Measurements from ENCODE around the gene PLPPR2.
"Not testable (repeated sequence)": the region's sequence is repeated elsewhere in the genome, so short reads cannot be mapped to it uniquely, and the experiment has no call there.

PLPPR2 gene

DNA sequence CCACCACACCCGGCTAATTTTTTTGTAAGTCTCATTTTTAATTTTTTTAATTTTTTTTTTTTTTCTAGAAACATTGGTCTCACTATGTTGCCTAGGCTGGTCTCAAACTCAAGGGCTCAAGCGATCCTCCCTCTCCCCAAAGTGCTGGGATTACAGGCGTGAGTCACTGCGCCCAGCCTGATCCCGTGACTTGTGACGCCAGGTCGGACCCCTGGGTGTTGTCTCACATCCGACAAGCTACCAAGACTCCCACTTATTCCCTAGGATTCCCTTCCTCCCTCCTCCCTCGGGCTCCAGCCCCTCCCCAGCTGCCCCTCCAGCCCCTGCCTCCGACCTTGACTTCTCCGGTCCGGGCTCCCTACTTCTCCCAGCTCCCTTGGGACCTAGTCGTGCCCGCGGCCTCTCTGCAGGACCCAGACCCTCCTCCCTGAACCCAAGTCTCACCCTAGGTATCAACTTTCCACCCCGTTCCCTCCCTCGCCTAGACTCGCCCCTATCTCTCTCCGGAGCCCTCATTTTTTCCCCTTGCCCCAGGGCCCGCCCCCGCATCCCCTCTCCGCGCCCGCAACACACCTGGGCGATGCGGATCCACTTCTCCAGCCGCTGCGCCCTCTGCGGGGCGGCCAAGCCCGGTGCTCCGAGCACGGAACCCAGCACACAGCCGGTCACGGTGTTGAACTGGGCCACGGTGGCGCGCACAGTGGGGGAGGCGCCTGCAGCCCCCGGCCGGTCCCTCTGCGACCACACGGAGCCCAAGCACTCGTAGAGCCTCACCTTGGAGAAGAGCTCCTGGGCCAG is 50.8 kb downstream of the PLPPR2 start:
- H3K4me3 ChIP-seq (ENCODE audit: low read depth, low read length): no peak overlapping the region
- DNase-seq (ENCODE audit: low read depth): no peak
- TF ChIP-seq, protein P1, sequence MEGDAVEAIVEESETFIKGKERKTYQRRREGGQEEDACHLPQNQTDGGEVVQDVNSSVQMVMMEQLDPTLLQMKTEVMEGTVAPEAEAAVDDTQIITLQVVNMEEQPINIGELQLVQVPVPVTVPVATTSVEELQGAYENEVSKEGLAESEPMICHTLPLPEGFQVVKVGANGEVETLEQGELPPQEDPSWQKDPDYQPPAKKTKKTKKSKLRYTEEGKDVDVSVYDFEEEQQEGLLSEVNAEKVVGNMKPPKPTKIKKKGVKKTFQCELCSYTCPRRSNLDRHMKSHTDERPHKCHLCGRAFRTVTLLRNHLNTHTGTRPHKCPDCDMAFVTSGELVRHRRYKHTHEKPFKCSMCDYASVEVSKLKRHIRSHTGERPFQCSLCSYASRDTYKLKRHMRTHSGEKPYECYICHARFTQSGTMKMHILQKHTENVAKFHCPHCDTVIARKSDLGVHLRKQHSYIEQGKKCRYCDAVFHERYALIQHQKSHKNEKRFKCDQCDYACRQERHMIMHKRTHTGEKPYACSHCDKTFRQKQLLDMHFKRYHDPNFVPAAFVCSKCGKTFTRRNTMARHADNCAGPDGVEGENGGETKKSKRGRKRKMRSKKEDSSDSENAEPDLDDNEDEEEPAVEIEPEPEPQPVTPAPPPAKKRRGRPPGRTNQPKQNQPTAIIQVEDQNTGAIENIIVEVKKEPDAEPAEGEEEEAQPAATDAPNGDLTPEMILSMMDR (conservative IDR thresholded peaks at IDR 0.05; ENCODE audit: low read depth, low read length): peak; percentile 49

DNA sequence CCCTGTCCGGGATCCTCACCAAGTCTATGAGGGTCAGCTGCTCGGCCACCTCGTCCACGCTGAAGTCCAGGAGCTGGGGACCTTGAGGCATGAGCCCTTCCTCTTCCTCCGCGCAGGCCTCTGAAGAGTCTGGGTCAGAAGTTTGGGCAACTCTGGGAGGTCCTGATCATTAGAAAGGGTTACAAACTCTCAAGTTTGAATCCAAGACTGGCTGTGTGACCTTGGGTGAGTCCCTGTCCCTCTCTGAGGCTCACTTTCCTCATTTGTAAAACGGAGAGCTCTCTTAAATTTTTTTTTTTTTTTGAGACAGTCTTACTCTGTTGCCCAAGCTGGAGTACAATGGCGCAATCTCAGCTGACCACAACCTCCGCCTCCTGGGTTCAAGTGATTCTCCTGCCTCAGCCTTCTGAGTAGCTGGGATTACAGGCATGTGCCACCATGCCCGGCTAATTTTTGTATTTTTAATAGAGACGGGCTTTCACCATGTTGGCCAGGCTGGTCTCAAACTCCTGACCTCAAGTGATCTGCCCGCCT is 51.5 kb downstream of the PLPPR2 start:
- H3K4me3 ChIP-seq (ENCODE audit: low read depth, low read length); DNase-seq (ENCODE audit: low read depth): not testable (repeated sequence)

DNA sequence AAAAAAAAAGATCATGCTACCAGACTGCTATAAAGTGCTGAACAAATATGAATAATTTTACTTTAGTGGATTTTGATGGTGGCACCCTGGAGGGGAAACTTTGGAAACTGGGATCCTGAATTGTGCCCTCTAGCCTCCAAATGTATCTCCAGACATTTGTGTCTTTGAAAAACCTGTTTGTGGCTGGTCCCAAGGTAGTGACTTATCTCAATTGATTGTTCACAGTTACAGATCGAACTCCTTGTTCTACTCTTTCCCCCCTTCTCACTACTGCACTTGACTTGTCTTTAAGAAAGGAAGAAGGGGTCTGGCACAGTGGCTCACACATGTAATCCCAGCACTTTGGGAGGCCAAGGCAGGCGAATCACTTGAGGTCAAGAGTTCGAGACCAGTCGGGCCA is 53.4 kb downstream of the PLPPR2 start:
- no peak overlapping the region for H3K4me3 ChIP-seq (ENCODE audit: low read depth, low read length)
- no peak for DNase-seq (ENCODE audit: low read depth)
- TF ChIP-seq, protein P1 (conservative IDR thresholded peaks at IDR 0.05; ENCODE audit: low read depth, low read length): no peak

DNA sequence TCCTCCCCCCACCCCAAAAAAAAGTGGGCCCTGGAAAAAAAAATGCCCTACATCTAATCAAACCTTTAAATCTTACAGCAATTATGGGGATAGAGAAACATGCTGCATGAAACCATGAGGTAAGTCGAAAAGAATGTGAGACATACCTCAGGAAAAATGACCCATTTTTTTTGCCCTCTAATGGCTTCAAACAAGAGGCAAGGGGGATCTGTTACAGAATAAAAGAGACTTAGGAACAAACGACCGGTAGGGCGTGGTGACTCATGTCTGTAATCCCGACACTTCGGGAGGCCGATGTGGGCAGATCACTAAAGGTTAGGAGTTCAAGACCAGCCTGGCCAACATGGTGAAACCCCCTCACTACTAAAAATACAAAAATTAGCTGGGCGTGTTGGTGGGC is 55.5 kb downstream of the PLPPR2 start:
- TF ChIP-seq, protein P1 (conservative IDR thresholded peaks at IDR 0.05; ENCODE audit: low read depth, low read length): no peak
- peak; percentile 39 for DNase-seq (ENCODE audit: low read depth)
- no peak overlapping the region for H3K4me3 ChIP-seq (ENCODE audit: low read depth, low read length)

DNA sequence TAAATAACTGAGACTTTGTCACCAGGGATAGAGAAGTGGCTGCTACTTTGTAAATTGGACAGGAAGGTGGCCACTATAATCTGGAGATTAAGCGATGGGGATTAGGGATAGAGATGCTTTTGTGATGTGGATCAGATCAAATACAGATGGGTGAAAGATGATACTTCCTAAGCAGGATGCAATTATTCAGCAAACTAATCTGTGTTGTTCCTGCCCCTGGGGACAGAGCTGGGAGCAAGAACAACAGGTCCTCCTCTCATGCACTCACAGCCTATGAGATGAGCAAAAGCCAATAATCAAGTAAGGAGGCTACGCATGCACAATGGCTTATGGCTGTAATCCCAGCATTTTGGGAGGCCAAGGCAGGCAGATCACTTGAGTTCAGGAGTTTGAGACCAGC is 59.3 kb downstream of the PLPPR2 start:
- DNase-seq (ENCODE audit: low read depth): no peak
- H3K4me3 ChIP-seq (ENCODE audit: low read depth, low read length): no peak overlapping the region
- TF ChIP-seq, protein P1 (conservative IDR thresholded peaks at IDR 0.05; ENCODE audit: low read depth, low read length): no peak
